Activated T-cell treated with anti-CD3 and anti-CD28 coated beads, Interleukin-2, amount 50 U/mL, for 48 hours (primary cell): ENCODE data around the gene LIMS1.
"Not testable (repeated sequence)": the region's sequence is repeated elsewhere in the genome, so short reads cannot be mapped to it uniquely, and the experiment has no call there.

Experiments used
- DNase-seq, 2 experiments: peaks; one replicate each; pipeline ENCODE4 v3.0.0-alpha.2; 2020

LIMS1 gene

GRCh38 chr2:108670282-108670681, 136.0 kb downstream of the LIMS1 start:
- DNase-seq: not testable (repeated sequence)

- not testable (repeated sequence) for DNase-seq
Measured at GRCh38 chr2:108672200-108672805, 138.0 kb downstream of the LIMS1 start.

- DNase-seq: not testable (repeated sequence)
Measured at GRCh38 chr2:108676522-108676921, 142.3 kb downstream of the LIMS1 start.

GRCh38 chr2:108677239-108677744, 143.0 kb downstream of the LIMS1 start:
- not testable (repeated sequence) for DNase-seq

- not testable (repeated sequence) for DNase-seq
Measured at GRCh38 chr2:108678198-108678651, 144.0 kb downstream of the LIMS1 start.

- DNase-seq: not testable (repeated sequence)
Measured at GRCh38 chr2:108680805-108681204, 146.5 kb downstream of the LIMS1 start.

- DNase-seq: not testable (repeated sequence)
Measured at GRCh38 chr2:108688818-108689756, 154.8 kb downstream of the LIMS1 start.

- not testable (repeated sequence) for DNase-seq
Measured at GRCh38 chr2:108690001-108690400, 155.7 kb downstream of the LIMS1 start.

- no peak for DNase-seq
Measured at GRCh38 chr2:108691447-108691846, 157.2 kb downstream of the LIMS1 start.

- DNase-seq: no peak
Measured at GRCh38 chr2:108701208-108701607, 166.9 kb downstream of the LIMS1 start.

- DNase-seq: no peak
Measured at GRCh38 chr2:108701806-108702205, 167.5 kb downstream of the LIMS1 start.

- DNase-seq: no peak
Measured at GRCh38 chr2:108704871-108705270, 170.6 kb downstream of the LIMS1 start.

GRCh38 chr2:108707300-108707699, 173.0 kb downstream of the LIMS1 start:
- DNase-seq: no peak

- not testable (repeated sequence) for DNase-seq
Measured at GRCh38 chr2:108716971-108717370, 182.7 kb downstream of the LIMS1 start.

GRCh38 chr2:108719149-108720044, 185.1 kb downstream of the LIMS1 start, which contains the start of gene RANBP2:
RANBP2 (plus strand) TSS chr2:108719482; CDS start chr2:108719607, 125 bp downstream.
- DNase-seq: peak; percentile 92 to 96

GRCh38 chr2:108726048-108726447, 191.8 kb downstream of the LIMS1 start:
- not testable (repeated sequence) for DNase-seq

- DNase-seq: not testable (repeated sequence)
Measured at GRCh38 chr2:108734656-108735055, 200.4 kb downstream of the LIMS1 start.
